Left renal cortex interstitium (tissue), 4 donors: Measurements from ENCODE around the gene PLP1. TPM values are rescaled to one million over a fixed set of nuclear protein-coding genes. Genes with fewer than 3 reads are reported as not detected.
"Not testable (repeated sequence)": the region's sequence is repeated elsewhere in the genome, so short reads cannot be mapped to it uniquely, and the experiment has no call there.

Source experiments
- DNase-seq, 4 donors: peaks; one replicate each; pipeline ENCODE4 v3.0.0-alpha.2; 2013; ENCODE audit warnings: low read depth in 4 of 4, low spot score in 2 of 4, missing footprints in 1 of 4
- polyA plus RNA-seq, 4 donors: library from polyadenylated mRNA; unstranded; fragments of 120-200 nt; gene quantifications; one replicate each; pipeline ENCODE4 v1.2.1, GENCODE V29; 2013; ENCODE audit not compliant: insufficient read length in 4 of 4

The PLP1 gene
- polyA plus RNA-seq, 4 donors, result 5.0 to 11.8 (median 7.4) TPM

DNA sequence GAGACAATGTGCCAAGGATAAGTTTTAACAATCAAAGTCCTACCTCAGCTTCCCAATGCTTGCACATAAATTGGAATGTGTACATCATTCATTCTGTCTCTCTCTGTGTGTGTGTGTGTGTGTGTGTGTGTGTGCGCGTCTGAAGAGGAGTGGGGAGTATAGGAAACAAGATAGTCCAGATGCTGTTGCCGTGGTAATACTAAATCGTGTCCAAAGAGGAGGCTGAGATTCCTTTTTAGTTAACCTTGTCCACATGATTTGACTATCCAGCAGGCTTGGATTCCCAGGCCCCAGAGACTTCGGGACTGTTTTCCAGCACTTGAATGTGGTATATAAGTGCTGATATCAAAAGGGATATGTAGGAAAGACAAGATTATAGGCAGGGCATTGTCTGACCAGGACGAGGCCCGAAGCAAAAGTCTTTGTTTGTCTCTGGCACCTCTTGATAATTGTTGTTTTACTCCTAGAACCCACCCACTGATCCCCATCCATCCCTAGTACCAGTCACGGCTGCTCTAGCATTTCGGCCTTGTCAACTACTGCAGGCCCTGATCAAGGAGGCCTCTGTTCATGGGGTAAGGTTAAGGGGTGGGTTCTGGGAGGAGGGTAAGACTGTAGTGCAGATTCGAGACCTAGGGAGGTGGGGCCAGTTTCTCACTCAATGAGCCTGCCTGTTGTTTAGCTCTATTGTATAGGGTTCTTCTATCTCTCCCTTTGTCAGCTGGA is 3.9 kb downstream of the PLP1 start:
- DNase-seq, result no peak

- no peak for DNase-seq
Observed at GRCh38 chrX:103781062-103781402, 4.4 kb downstream of the PLP1 start.

DNA sequence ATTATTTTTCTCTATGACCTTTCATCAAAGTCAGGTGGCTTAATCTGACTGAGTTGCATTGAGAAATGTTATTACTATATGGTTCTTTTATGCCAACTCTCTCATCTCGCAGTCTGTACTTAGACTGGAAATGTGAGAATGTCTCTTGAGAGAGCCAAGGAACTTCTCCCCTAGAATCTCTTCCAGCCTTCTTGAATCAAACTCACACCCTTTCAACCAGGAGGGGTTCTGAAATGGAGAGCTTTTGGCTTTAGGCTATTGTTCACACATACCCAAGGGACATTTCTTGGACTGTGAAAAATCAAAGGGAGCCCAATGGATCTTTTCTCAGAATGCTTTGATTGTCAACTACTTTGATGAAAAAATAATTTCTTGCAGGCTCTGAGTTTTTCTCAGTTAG is 5.1 kb downstream of the PLP1 start:
- DNase-seq, result no peak

DNA sequence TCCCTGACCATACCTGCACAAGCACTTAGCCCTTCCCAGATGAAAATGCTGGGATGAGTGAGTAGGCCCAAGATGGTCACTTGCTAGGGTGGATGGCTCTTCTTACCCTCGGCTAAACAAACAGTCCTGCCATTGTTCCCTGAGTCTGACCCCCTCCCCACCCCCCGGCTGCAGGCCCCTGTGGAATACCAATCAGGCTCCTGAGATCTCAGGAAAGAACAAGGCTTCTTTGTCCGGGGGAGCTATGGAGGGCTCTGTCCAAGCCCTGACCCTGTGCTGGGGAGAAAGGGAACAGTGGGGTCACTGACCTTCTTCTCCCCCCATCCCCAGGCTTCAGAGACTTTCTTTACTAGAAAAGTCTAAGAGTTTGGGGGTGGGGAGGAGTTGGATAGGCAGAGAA is 6.0 kb downstream of the PLP1 start:
- no peak for DNase-seq

DNA sequence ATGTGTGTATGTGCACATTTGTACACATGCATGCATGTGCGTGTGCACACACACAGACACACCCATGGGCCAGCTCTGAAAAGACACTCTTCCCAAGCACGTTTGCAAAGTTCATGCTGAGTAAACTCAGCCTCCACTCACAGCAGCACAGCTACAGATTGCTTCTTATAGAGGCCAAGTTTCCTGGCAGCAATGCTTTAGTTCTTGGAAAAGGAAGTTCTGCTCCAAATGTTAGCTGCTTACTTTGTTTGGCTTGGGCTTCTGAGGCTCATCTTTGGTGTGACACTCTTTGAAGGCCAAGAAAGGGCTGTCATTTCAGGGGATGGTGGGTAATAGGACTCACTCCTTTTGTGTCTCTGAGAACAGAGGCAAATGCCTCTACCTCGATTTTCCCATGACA is 6.6 kb downstream of the PLP1 start:
- no peak for DNase-seq

DNA sequence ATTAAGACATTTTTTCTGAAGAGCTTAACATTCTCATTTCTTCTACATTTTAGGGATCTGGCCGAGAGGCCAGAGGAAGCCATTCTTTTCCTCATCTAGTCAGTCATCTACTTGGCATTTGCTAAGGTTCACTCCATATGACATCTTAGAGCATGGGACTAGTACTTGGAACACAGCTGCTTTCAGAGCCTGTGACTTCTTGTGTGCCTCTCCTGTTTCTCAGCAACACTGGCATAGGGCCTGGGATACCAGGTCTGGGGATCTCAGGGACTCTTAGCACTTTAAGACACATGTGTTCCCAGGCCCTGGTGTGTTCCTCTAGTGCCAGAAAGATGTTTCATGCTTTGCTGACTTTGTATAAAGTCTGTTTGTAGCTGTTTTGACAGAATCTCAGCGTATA is 7.3 kb downstream of the PLP1 start:
- no peak for DNase-seq

DNA sequence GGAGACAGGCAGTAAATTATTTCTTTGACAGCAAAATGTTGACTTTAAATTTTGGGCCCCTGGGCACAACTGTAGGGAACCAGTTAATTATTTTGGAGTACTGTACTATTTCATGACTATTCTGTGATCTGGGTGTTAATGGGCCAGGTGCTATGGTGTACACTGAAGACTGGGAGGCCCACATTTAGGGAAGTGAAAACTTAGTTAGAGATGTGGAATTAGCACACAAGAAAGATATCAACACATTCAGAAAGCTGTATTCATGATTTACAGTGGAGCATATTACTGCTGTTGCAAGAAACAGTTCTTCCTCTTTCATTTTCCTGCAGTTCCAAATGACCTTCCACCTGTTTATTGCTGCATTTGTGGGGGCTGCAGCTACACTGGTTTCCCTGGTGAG is 12.4 kb downstream of the PLP1 start:
- no peak for DNase-seq

GRCh38 chrX:103791228-103791627 is 14.6 kb downstream of the PLP1 start:
- no peak for DNase-seq

DNA sequence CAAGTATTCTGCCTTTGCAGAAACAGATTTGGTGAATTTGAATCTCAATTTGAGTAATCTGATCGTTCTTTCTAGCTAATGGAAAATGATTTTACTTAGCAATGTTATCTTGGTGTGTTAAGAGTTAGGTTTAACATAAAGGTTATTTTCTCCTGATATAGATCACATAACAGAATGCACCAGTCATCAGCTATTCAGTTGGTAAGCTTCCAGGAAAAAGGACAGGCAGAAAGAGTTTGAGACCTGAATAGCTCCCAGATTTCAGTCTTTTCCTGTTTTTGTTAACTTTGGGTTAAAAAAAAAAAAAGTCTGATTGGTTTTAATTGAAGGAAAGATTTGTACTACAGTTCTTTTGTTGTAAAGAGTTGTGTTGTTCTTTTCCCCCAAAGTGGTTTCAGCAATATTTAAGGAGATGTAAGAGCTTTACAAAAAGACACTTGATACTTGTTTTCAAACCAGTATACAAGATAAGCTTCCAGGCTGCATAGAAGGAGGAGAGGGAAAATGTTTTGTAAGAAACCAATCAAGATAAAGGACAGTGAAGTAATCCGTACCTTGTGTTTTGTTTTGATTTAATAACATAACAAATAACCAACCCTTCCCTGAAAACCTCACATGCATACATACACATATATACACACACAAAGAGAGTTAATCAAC is 15.3 kb downstream of the PLP1 start:
- DNase-seq, result no peak

DNA sequence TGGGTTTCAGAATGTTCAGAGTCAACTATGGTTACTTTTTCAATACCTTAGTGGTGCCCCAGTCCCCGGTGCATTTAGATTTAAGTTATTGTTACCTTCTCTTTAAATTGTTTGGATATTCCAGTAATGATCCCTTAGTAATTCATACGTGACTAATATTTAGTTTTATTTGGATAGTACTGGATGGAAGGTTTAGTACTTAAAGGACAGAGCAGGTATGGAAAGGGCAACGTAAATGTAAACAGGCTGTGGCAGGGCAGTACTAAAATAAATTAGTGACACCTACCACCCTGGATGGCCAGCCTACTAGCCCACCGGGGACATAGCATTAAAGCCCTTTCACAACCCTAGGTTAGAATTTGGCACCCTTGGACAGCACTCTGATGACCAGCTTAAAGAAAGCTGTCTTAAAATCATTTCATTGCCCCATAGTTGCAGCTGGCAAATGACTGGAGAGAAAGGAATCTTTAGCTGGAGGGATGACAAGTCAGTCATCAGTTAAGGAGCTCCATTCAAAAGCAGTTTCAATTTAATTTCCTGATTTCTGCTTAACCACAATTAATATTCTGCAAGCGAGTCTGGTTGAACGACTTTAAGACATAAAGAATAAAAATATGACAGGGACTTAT is 16.4 kb downstream of the PLP1 start:
- no peak for DNase-seq

- DNase-seq, result no peak
Observed at GRCh38 chrX:103793545-103793940, 16.9 kb downstream of the PLP1 start.

- no peak for DNase-seq
Observed at GRCh38 chrX:103794119-103794518, 17.5 kb downstream of the PLP1 start.

DNA sequence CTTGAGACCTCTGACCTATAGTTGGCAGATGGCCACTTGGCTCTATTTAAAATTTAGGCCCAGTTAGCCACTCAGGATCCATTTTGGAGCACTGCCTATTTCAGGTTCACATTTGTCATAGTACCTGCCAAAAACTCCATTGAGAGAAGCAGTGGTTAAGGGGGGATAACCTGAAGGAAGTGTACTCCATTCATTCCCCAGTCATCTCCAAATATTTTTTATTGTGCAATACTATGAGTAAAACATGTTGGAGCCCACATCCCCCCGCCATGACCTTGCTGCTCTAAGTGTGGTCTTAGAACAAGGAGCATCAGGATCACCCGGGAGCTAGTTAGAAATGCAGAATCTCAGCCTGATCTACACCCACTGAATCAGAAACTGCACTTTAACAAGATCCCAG is 21.1 kb downstream of the PLP1 start:
- DNase-seq, result no peak

- no peak for DNase-seq
Observed at GRCh38 chrX:103800318-103800717, 23.7 kb downstream of the PLP1 start.

- DNase-seq, result no peak
Observed at GRCh38 chrX:103805860-103806259, 29.2 kb downstream of the PLP1 start.

DNA sequence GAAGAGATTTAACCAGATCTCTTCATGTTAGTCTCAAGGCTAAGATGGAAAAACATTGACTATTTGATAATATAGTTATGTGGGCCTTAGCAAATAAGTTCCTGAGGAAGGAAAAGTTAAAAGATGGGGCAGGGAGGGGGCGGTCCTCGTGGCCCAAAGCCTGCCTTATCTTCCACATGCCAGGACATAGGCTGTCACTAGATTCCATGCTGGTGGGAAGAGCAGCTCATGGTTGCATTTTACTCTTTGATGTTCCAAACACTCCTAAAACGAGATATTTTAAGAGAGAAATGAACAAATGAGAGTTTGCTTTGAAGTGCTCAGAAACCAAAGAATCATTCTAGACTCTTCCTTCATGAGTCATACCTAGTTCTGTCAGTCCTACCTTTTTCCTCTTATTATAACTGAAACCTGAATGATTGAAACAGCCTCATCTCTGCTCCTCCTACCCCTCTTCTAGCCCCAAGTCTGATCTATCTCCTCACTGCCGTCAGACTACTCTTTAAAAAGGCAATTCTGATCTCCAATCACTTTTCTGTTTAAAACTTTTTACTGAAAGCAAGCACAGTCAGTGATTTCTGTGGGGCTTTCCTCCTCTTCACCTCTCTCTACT is 30.3 kb downstream of the PLP1 start:
- no peak for DNase-seq

GRCh38 chrX:103811858-103812257 is 35.2 kb downstream of the PLP1 start:
- no peak for DNase-seq

GRCh38 chrX:103817101-103817500 is 40.5 kb downstream of the PLP1 start:
- DNase-seq, result not testable (repeated sequence)

DNA sequence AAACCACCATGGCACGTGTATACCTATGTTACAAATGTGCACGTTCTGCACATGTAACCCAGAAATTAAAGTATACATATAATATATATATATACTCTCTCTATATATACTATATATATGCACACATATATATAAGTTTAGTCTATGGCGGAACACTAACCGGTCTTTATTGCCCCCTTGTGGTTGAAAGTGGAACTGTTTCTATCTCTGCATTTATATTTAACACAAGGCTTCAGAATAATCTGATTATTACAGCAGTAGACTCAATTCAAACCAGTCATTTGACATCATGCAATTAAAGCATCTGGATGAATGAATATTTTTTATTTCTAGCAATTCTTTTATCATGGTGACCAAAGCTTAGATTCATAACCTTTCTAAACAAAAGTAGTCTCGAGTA is 40.9 kb downstream of the PLP1 start:
- DNase-seq, result peak in 2 of 4 donors; percentile 14 to 20

- DNase-seq, result no peak
Observed at GRCh38 chrX:103818842-103819619, 42.4 kb downstream of the PLP1 start.

GRCh38 chrX:103820802-103821201 is 44.2 kb downstream of the PLP1 start:
- not testable (repeated sequence) for DNase-seq
